ENCODE data around the gene PRR18.

GRCh38 chr6:166353507-166353906 is 45.3 kb upstream of the PRR18 start:
- TF ChIP-seq ZNF384 (IDR thresholded peaks at IDR 0.05), result no peak
- TF ChIP-seq FOXM1 (IDR thresholded peaks at IDR 0.05; ENCODE audit: borderline replicate concordance), result no peak
- no peak for TF ChIP-seq ARNT (IDR thresholded peaks at IDR 0.05)
- TF ChIP-seq CTBP1 (IDR thresholded peaks at IDR 0.05; ENCODE audit: borderline replicate concordance), result no peak
- TF ChIP-seq TARDBP (IDR thresholded peaks at IDR 0.05), result no peak
- no peak for TF ChIP-seq BHLHE40 (IDR thresholded peaks at IDR 0.05; ENCODE audit: borderline replicate concordance)
